ENCODE measurements around the gene MC5R.
"Not testable (repeated sequence)": the region's sequence is repeated elsewhere in the genome, so short reads cannot be mapped to it uniquely, and the experiment has no call there.

Gene MC5R

GRCh38 chr18:13849791-13850190 is 25.8 kb downstream of the MC5R start:
- no peak for DNase-seq (ENCODE audit: low spot score)

- not testable (repeated sequence) for DNase-seq (ENCODE audit: low spot score)
These were observed 38.9 kb downstream of the MC5R start for GRCh38 chr18:13862898-13863297.

GRCh38 chr18:13868501-13869271 is 44.7 kb downstream of the MC5R start:
- no peak for DNase-seq (ENCODE audit: low spot score)

- no peak for DNase-seq (ENCODE audit: low spot score)
These were observed 47.8 kb downstream of the MC5R start for GRCh38 chr18:13871701-13872100.

GRCh38 chr18:13872373-13872772 is 48.4 kb downstream of the MC5R start:
- DNase-seq (ENCODE audit: low spot score): no peak

- DNase-seq (ENCODE audit: low spot score): no peak
These were observed 49.0 kb downstream of the MC5R start for GRCh38 chr18:13872932-13873331.

- DNase-seq (ENCODE audit: low spot score): no peak
These were observed 50.6 kb downstream of the MC5R start for GRCh38 chr18:13874558-13874957.
